ENCODE results near the gene POU2F2. TPM values are rescaled to one million over a fixed set of nuclear protein-coding genes. Genes with fewer than 3 reads are reported as not detected.

The POU2F2 gene
- polyA plus RNA-seq, 1 donor: 2.0 TPM

- DNase-seq: no peak
Measured at GRCh38 chr19:42154471-42155323, 22.5 kb upstream of the POU2F2 start.

GRCh38 chr19:42153672-42154433 lies 21.6 kb upstream of the POU2F2 start:
- no peak for DNase-seq

GRCh38 chr19:42152910-42153671 lies 20.8 kb upstream of the POU2F2 start:
- no peak for DNase-seq

GRCh38 chr19:42151782-42152684 lies 19.8 kb upstream of the POU2F2 start:
- no peak for DNase-seq

GRCh38 chr19:42150911-42151361 lies 18.7 kb upstream of the POU2F2 start:
- DNase-seq: no peak

DNA sequence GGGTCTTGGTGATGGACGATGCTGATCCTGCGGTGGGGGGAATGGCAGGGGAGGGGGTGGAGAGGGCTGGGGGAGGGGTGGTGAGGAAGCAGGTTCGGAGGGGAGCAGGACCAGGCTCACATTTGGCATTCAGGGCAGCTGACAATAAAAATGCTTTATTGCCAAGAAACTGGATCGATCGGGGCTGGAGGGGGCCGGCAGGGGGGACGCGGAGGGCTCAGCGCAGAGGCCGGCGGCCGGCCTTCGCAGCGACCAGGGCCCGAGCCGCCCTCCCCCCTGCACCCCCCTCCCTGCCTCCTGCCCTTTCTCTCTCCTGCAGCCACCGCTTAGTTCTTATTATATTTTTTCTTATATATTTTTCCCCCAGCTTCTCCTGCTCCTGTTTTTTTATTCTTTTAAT lies 18.1 kb upstream of the POU2F2 start:
- DNase-seq: no peak

DNA sequence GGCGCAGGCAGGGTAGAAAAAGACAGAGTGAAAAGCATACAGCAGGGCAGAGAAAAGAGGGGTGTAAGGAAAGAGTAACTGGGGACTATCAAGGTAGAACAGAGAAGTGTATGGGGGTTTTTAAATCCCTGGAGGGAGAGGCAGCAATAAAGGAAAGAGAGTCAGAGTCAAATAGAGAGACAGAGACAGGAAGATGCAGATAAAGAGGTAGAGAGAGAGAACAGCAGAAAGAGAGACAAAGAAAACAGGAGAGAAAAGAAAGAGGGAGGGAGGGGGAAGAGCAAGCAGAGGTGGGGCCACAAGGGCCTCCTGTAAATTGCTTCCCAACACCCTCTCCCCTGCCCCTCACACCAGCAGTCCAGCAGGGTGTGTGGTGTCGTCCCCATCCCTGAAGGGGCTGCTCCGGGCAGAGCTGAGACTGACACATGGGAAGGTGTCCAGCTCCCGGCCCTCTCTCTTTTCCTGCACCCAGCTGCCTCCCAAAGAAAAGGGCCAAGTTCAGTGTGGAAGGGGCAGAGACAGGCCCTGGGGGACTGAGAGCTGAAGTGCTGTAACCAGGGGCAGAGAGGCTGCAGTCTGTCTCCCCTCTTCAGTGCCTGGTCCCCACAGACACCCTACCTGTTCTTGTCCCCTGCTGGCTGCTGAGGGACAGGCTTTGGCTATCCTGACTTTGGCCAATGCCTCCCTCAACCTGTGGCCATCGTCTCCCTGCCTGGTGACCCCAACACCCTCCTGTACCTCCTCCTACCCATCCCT lies 17.4 kb upstream of the POU2F2 start:
- DNase-seq: no peak

GRCh38 chr19:42148266-42148665 lies 16.0 kb upstream of the POU2F2 start:
- no peak for DNase-seq

GRCh38 chr19:42143341-42144234 lies 11.3 kb upstream of the POU2F2 start:
- peak; percentile 23 for DNase-seq

GRCh38 chr19:42140125-42140754 lies 8.0 kb upstream of the POU2F2 start:
- DNase-seq: peak; percentile 74

DNA sequence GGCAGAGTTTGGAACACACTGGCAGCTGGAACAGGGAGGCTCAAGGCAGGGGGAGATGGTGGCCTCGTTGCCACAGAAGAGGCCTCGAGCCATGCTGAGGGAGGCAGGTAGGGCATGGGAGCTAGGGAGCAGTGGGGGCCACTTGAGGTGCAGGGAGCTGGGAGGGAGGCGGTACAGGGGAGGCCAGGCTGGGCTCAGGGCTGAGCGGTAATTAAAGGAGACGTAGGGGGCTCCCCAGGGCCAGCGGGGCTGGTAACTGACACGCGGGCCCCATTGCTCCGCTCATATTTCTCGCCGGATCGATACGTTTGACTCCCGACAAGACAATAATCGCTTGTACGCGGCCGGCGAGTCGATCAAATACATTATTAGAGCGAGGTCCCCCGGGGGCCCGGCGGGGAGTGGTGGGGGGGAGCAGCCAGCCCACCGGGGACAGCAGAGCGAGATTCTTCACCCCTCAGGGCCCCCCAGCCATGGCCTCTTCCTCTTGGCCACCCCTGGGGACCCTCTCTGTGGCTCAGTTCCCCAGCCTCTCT lies 2.4 kb upstream of the POU2F2 start:
- no peak for DNase-seq

GRCh38 chr19:42132851-42133528 lies 744 bp upstream of the POU2F2 start:
- peak; percentile 47 for DNase-seq

DNA sequence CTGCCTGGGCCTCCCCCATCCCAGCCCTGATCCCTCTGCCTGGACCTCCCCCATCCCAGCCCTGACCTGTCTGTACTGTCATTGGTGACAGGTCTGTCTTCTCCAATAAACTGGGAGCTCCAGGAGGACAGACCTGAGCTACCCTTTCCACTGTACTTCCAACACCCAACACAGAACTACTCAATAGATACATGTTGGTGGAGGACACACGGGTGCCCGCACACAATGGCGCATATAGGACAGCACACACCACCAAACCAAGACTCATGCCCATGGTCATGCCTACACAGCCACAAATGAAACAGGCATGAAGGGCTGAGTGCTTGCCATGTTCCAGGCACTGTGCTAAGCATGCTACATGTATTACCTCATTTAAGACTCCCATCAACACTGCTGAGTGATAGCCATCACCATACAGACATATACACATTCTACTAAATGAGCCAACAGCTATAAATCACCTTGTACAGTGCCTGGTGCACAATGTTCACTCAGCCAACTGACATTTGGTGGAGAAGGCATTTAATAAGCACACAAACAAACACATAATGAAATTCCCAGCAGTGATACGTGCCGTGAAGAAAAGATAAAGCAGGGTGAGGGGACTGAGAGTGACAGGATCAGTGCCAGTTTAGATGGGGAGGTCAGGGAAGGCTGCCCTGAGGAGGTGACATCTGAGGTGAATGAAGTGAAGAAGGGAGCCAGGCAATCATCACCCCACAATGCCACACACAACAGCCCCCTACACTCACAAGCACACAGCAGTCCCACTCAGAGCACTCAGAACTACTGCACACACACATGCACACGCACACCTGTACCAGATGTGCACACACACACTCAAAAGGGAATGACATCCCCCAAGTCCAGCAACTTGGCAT lies 857 bp downstream of the POU2F2 start:
- DNase-seq: no peak

- no peak for DNase-seq
Measured at GRCh38 chr19:42130254-42130573, 2.0 kb downstream of the POU2F2 start.

GRCh38 chr19:42129399-42130253 lies 2.6 kb downstream of the POU2F2 start:
- peak; percentile 42 for DNase-seq

GRCh38 chr19:42126574-42126973 lies 5.7 kb downstream of the POU2F2 start:
- no peak for DNase-seq

- no peak for DNase-seq
Measured at GRCh38 chr19:42125536-42125935, 6.7 kb downstream of the POU2F2 start.

All from hindlimb muscle (tissue), 1 donor.